IMR-90 (cell line): ENCODE results near the gene YPEL2.

Experiments
- CEBPB ChIP-seq: IDR thresholded peaks from 2 replicates; pipeline ENCODE4 v1.6.1; 2012; ENCODE audit warnings: low read depth, low read length, improper control_type of control experiment
- CTCF ChIP-seq: conservative IDR thresholded peaks from 2 replicates; pipeline ENCODE4 v1.5.1; 2012; ENCODE audit warnings: mild to moderate bottlenecking, low read depth, low read length, improper control_type of control experiment
- FOS ChIP-seq: fragments of 150-350 bp; IDR thresholded peaks from 2 replicates; pipeline ENCODE4 v1.6.1; 2016; ENCODE audit warnings: low read depth, low read length
- MAZ ChIP-seq: IDR thresholded peaks from 2 replicates; pipeline ENCODE4 v1.6.1; 2012; ENCODE audit warnings: low read depth, mild to moderate bottlenecking, low read length, improper control_type of control experiment, moderate library complexity, borderline replicate concordance
- MXI1 ChIP-seq: IDR thresholded peaks from 2 replicates; pipeline ENCODE4 v1.6.1; 2012; ENCODE audit warnings: low read depth, mild to moderate bottlenecking, low read length, moderate library complexity, borderline replicate concordance
- NFE2L2 ChIP-seq: fragments of 150-350 bp; IDR thresholded peaks from 2 replicates; pipeline ENCODE4 v1.6.1; 2016; ENCODE audit warnings: low read depth, mild to moderate bottlenecking, low read length
- POLR2A ChIP-seq: IDR thresholded peaks from 2 replicates; pipeline ENCODE4 v1.6.1; 2012; ENCODE audit warnings: mild to moderate bottlenecking, low read depth, low read length
- RAD21 ChIP-seq: IDR thresholded peaks from 2 replicates; pipeline ENCODE4 v1.6.1; 2012; ENCODE audit warnings: low read length, improper control_type of control experiment
- RCOR1 ChIP-seq: IDR thresholded peaks from 2 replicates; pipeline ENCODE4 v1.6.1; 2012; ENCODE audit warnings: mild to moderate bottlenecking, low read length, improper control_type of control experiment; ENCODE audit not compliant: insufficient replicate concordance
- RFX5 ChIP-seq: IDR thresholded peaks from 2 replicates; pipeline ENCODE4 v1.8.0; 2012; ENCODE audit warnings: low read depth, mild to moderate bottlenecking, low read length, moderate library complexity
- SMC3 ChIP-seq: fragments of 150-350 bp; IDR thresholded peaks from 2 replicates; pipeline ENCODE4 v1.6.1; 2016; ENCODE audit warnings: low read depth, mild to moderate bottlenecking, antibody characterized with exemption, low read length, moderate library complexity
- TF ChIP-seq, protein P1 (sequence below): fragments of 150-350 bp; IDR thresholded peaks from 2 replicates; pipeline ENCODE4 v1.6.1; 2016; ENCODE audit warnings: low read depth, mild to moderate bottlenecking, low read length, moderate library complexity, borderline replicate concordance

- no peak for TF ChIP-seq CTCF
- no peak for TF ChIP-seq POLR2A
- TF ChIP-seq RFX5: no peak
- TF ChIP-seq FOS: no peak
- TF ChIP-seq RAD21: no peak
- TF ChIP-seq, protein P1, sequence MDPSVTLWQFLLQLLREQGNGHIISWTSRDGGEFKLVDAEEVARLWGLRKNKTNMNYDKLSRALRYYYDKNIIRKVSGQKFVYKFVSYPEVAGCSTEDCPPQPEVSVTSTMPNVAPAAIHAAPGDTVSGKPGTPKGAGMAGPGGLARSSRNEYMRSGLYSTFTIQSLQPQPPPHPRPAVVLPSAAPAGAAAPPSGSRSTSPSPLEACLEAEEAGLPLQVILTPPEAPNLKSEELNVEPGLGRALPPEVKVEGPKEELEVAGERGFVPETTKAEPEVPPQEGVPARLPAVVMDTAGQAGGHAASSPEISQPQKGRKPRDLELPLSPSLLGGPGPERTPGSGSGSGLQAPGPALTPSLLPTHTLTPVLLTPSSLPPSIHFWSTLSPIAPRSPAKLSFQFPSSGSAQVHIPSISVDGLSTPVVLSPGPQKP: no peak
- TF ChIP-seq SMC3: no peak
- TF ChIP-seq CEBPB: no peak
- TF ChIP-seq MXI1: no peak
- TF ChIP-seq MAZ: no peak
- TF ChIP-seq RCOR1: no peak
- no peak for TF ChIP-seq NFE2L2
Observed at GRCh38 chr17:59289981-59290301, 41.5 kb upstream of the YPEL2 start.
